Endothelial cell of umbilical vein (primary cell): ENCODE results near the gene THAP4. TPM values are rescaled to one million over a fixed set of nuclear protein-coding genes. Genes with fewer than 3 reads are reported as not detected.
A peak's percentile ranks its signal among the peaks of the same experiment; 100 is the strongest.

Experiments used
- BruUV-seq: library from RNA; stranded (reverse); fragments of 400-500 nt; replicated peaks from 2 replicates; lab custom pipeline; 2021; lab: Mats Ljungman, UMichigan
- CTCF ChIA-PET: fragments of 300-600, 350-600 bp; sonication (Branson Sonifier 250); formaldehyde crosslinking; loops from one replicate; lab custom pipeline; 2021; ENCODE audit warnings: antibody characterized with exemption, inconsistent platforms; lab: Charles Lee
- POLR2A ChIA-PET: fragments of 300-600, 350-600 bp; sonication (Branson Sonifier 250); formaldehyde crosslinking; loops from one replicate; lab custom pipeline; 2021; ENCODE audit warnings: antibody characterized with exemption, inconsistent platforms; lab: Charles Lee
- DNase-seq: peaks from one replicate; pipeline ENCODE4 v3.0.0-alpha.2; 2011; ENCODE audit warnings: low read depth, low spot score
- FAIRE-seq: peaks from 2 replicates; lab custom pipeline; 2011; peaks lifted over from hg19 to GRCh38; lab: Jason Lieb, UNC
- H2AFZ ChIP-seq: 2 replicates; pipeline ENCODE4 v1.6.0; 2012; ENCODE audit warnings: low read depth, low read length, control low read depth, inconsistent platforms
- H3K27ac ChIP-seq: 2 replicates; pipeline ENCODE4 v1.5.1; 2011; ENCODE audit warnings: low read depth, mild to moderate bottlenecking, control low read depth, low read length, moderate library complexity; ENCODE audit not compliant: insufficient read depth
- H3K27me3 ChIP-seq, 2 experiments: 2 replicates each; pipeline versions ENCODE4 v1.6.0 to v1.6.1; 2011; ENCODE audit warnings: low read length in 2 of 2, mixed read lengths in 1 of 2; ENCODE audit not compliant: control insufficient read depth in 2 of 2, insufficient read depth in 2 of 2
- H3K36me3 ChIP-seq, 2 experiments: 2 replicates in 1 of 2; 3 replicates in 1 of 2; pipeline ENCODE4 v1.5.1; 2011; ENCODE audit warnings: low read length in 2 of 2, mild to moderate bottlenecking in 1 of 2, moderate library complexity in 1 of 2; ENCODE audit not compliant: control insufficient read depth in 2 of 2, insufficient read depth in 2 of 2; ENCODE audit errors: extremely low read depth in 1 of 2
- H3K4me1 ChIP-seq: 3 replicates; pipeline ENCODE4 v1.5.1; 2011; ENCODE audit warnings: mild to moderate bottlenecking, low read length; ENCODE audit not compliant: control insufficient read depth, insufficient read depth; ENCODE audit errors: extremely low read depth
- H3K4me2 ChIP-seq: 2 replicates; pipeline ENCODE4 v1.6.1; 2011; ENCODE audit warnings: low read length, control low read depth, mixed read lengths; ENCODE audit not compliant: insufficient read depth
- H3K4me3 ChIP-seq, 3 experiments: fragments of 200-600 bp in 1 of 3; sonication (generic), shearing (Covaris generic) in 1 of 3; replicated peaks in 1 of 3; 2 replicates each; pipeline ENCODE4 v1.5.1; 2011 to 2016; ENCODE audit warnings: control low read depth in 3 of 3, low read length in 3 of 3, mild to moderate bottlenecking in 2 of 3, inconsistent platforms in 1 of 3, low read depth in 1 of 3, moderate library complexity in 1 of 3; ENCODE audit not compliant: insufficient read depth in 1 of 3
- H3K79me2 ChIP-seq: 2 replicates; pipeline ENCODE4 v1.6.0; 2012; ENCODE audit warnings: low read length, inconsistent platforms; ENCODE audit not compliant: control insufficient read depth, insufficient read depth
- H3K9ac ChIP-seq: replicated peaks from 2 replicates; pipeline ENCODE3; 2011; ENCODE audit warnings: low read length, control low read depth; ENCODE audit not compliant: insufficient read depth; ENCODE audit errors: extremely low read depth
- H3K9me1 ChIP-seq: replicated peaks from 3 replicates; pipeline ENCODE4 v1.6.0; 2011; ENCODE audit warnings: mild to moderate bottlenecking, low read length; ENCODE audit not compliant: control insufficient read depth, insufficient read depth; ENCODE audit errors: extremely low read depth
- H3K9me3 ChIP-seq: replicated peaks from 2 replicates; pipeline ENCODE4 v1.5.1; 2012; ENCODE audit warnings: low read length, inconsistent platforms; ENCODE audit not compliant: control insufficient read depth, insufficient read depth
- H4K20me1 ChIP-seq: replicated peaks from 2 replicates; pipeline ENCODE3; 2011; ENCODE audit warnings: mild to moderate bottlenecking, low read length; ENCODE audit not compliant: control insufficient read depth, insufficient read depth; ENCODE audit errors: extremely low read depth
- CTCF ChIP-seq, 2 donors: IDR thresholded peaks; 1 replicate in 1 of 2; 2 replicates in 1 of 2; pipeline ENCODE4 v1.5.1; 2011; ENCODE audit warnings: low read length in 2 of 2, mild to moderate bottlenecking in 2 of 2, moderate library complexity in 2 of 2, control low read depth in 1 of 2, inconsistent platforms in 1 of 2, low read depth in 1 of 2; ENCODE audit not compliant: insufficient read depth in 1 of 2; ENCODE audit errors: extremely low read depth in 1 of 2
- MAX ChIP-seq: IDR thresholded peaks from 2 replicates; pipeline ENCODE4 v1.6.1; 2011; ENCODE audit not compliant: insufficient read depth, insufficient read length
- dilution Hi-C: fragments of 300-500 bp; cut with MboI; formaldehyde crosslinking; loops from one replicate; pipeline ENCODE4 v1.15.0; 2019; ENCODE audit warnings: low sequenced_read_pairs; ENCODE audit not compliant: extremely low pct_ligation_motif_present
- intact Hi-C: fragments of 100-400 bp; cut with micrococcal nuclease; formaldehyde crosslinking; loops from one replicate; pipeline ENCODE4 v1.10.0; 2022
- polyA plus RNA-seq, 4 experiments: library from polyadenylated mRNA; depleted of rRNA in 3 of 4; stranded (reverse) in 3 of 4; unstranded in 1 of 4; fragments of >200 nt; gene quantifications; 2 replicates each; pipeline versions ENCODE4 v1.2.1 to v1.2.3, GENCODE V29; 2011 to 2012; ENCODE audit warnings: missing spikeins in 1 of 4
- total RNA-seq: library from RNA; stranded (reverse); gene quantifications from 2 replicates; pipeline ENCODE4 v1.2.3, GENCODE V29; 2021

THAP4 gene
- total and polyA plus RNA-seq, 2 donors (not counting 3 experiments of a cell fraction or from before 2014, with no cell fraction given), result 45.4 to 47.4 TPM

- no peak overlapping the region for H2AFZ ChIP-seq
- TF ChIP-seq MAX, result no peak
- TF ChIP-seq CTCF (IDR thresholded peaks at IDR 0.05; ENCODE audit: extremely low read depth in 1 of 2, insufficient read depth in 1 of 2, low read depth in 1 of 2, low read length in 2 of 2), result peak in 1 of 2 donors; percentile 7
- no peaks in the 10 kb centered on the region for H3K9me3 ChIP-seq
- H4K20me1 ChIP-seq, result no peaks in the 10 kb centered on the region
- no peak overlapping the region for H3K4me3 ChIP-seq
- no peak overlapping the region for H3K27ac ChIP-seq
- DNase-seq (peak; percentile 77), FAIRE-seq (peak; percentile 94)
- ChIA-PET POLR2A (no interaction called here), CTCF (interaction anchor here (1.6 to 2.7 kb wide), 2 partner anchors 14 to 212 kb away, joined by 8 read pairs; no protein-coding TSS in a partner anchor)
- no peaks in the 10 kb centered on the region for H3K27me3 ChIP-seq
- no peak overlapping the region for H3K9ac ChIP-seq
- H3K4me1 ChIP-seq, result peaks cover 20% of the 10 kb centered on the region
- H3K79me2 ChIP-seq, result no peaks in the 10 kb centered on the region
- intact Hi-C loops (no loop called here), dilution Hi-C loops (no loop called here)
- BruUV-seq, result no TSS peak
- peaks cover 0 to 24% of the 10 kb centered on the region in 2 experiments for H3K36me3 ChIP-seq
- no peaks in the 10 kb centered on the region for H3K9me1 ChIP-seq
- H3K4me2 ChIP-seq, result peak overlapping the region; percentile 18
Observed at GRCh38 chr2:241666627-241667400, 29.9 kb upstream of the THAP4 start.
